GM21723 (cell line): ENCODE results near the gene MEGF10.

Source experiments
- ATAC-seq: cut with Tn5 transposase; IDR thresholded peaks from one replicate; pipeline ENCODE4 v1.9.1; 2021; ENCODE audit warnings: mild to moderate bottlenecking, moderate library complexity; ENCODE audit not compliant: unreplicated experiment

The MEGF10 gene

DNA sequence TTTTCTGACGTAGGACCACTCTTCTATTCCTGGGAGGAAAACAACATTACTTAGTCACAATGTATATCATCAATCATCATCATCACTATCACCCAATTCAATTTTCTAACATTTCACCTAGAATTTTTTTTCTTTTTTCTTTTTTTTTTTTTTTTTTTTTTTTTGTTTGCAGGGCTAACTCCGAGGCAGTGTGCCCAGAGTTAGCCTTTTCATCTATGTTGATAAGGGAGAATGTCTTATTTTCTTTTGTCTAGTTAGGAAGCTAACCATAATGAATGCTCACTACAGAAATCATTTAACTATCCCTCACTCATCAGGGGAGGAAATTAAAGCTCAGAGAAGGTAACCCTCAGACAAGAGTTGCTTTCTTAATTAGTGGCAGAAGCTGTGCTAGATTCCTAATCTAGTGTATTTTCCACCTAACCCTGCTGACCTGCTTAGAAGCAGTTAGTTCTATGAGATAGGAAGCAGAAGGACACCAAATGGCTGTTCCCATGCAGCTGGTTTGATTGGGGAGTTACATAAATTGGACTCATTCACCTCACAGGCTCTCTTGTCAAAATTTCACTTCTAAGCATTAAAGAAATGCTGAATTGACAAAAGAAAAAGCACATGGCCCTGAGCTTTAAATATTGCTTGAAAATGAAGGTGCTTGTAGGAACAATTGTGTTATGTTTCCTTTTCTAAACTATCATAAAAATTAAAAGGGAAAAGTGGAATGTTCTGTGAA is 218.2 kb downstream of the MEGF10 start:
- no peak for ATAC-seq
